GM12875 (cell line): ENCODE data around the gene CCDC87.

Experiments
- H3K4me3 ChIP-seq: one replicate; pipeline ENCODE4 v1.5.1; 2011; ENCODE audit warnings: low read depth, low read length, control low read depth
- CTCF ChIP-seq: IDR thresholded peaks from 2 replicates; pipeline ENCODE4 v1.5.1; 2011; ENCODE audit warnings: low read depth, mild to moderate bottlenecking, control low read depth, inconsistent platforms, low read length, moderate library complexity, borderline replicate concordance; ENCODE audit not compliant: insufficient read depth

CCDC87 gene

GRCh38 chr11:66569076-66569475, 23.8 kb downstream of the CCDC87 start:
- H3K4me3 ChIP-seq = no peak overlapping the region
- no peak for TF ChIP-seq CTCF

GRCh38 chr11:66568124-66568916, 24.5 kb downstream of the CCDC87 start, which contains the start of gene CTSF:
Gene CTSF, minus strand, starts transcription at chr11:66568606. Its CDS starts 120 bp downstream, at chr11:66568486.
- no peak for TF ChIP-seq CTCF
- peak within 1 kb of the TSS; percentile 47 for H3K4me3 ChIP-seq

GRCh38 chr11:66567787-66568123, 25.1 kb downstream of the CCDC87 start:
- TF ChIP-seq CTCF = no peak
- no peak overlapping the region for H3K4me3 ChIP-seq

GRCh38 chr11:66566221-66566620, 26.6 kb downstream of the CCDC87 start:
- H3K4me3 ChIP-seq = no peak overlapping the region
- TF ChIP-seq CTCF = no peak

- H3K4me3 ChIP-seq = no peak overlapping the region
- TF ChIP-seq CTCF = no peak
Observed at GRCh38 chr11:66564984-66565383, 27.9 kb downstream of the CCDC87 start.

- no peak overlapping the region for H3K4me3 ChIP-seq
Observed at GRCh38 chr11:66564538-66564937, 28.3 kb downstream of the CCDC87 start.

More at GRCh38 chr11:66564538-66564937, 28.3 kb downstream of the CCDC87 start:
- TF ChIP-seq CTCF = no peak
